NCI-H1694 treated with DMSO at 0.1 percent for 48 hours (cell line): ENCODE measurements around the gene PDE5A.
A peak's percentile ranks its signal among the peaks of the same experiment; 100 is the strongest.
"Not testable (repeated sequence)": the region's sequence is repeated elsewhere in the genome, so short reads cannot be mapped to it uniquely, and the experiment has no call there.

Experiments used
- DNase-seq: peaks from one replicate; lab custom pipeline; 2025; lab: John Stamatoyannopoulos, UW

Gene PDE5A

GRCh38 chr4:119470021-119470736, 158.4 kb downstream of the PDE5A start:
- not testable (repeated sequence) for DNase-seq

- DNase-seq, result not testable (repeated sequence)
Measured at GRCh38 chr4:119469039-119469438, 159.6 kb downstream of the PDE5A start.

DNA sequence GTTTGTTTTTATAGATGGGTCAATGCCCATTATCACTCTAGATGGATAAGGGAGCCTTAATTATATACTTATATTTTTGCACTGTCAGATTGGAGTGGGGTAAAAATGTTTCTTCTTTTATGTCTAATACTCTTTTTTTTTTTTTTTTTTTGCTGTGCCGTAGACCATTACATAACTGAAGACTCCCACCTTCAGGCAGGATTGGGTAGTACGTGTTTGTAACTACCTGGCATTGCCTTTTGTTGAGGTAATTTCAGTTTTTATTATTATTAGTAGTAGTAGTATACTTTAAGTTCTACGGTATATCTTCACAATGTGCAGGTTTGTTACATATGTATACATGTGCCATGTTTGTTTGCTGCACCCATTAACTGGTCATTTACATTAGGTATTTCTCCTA, 165.9 kb downstream of the PDE5A start:
- not testable (repeated sequence) for DNase-seq

DNA sequence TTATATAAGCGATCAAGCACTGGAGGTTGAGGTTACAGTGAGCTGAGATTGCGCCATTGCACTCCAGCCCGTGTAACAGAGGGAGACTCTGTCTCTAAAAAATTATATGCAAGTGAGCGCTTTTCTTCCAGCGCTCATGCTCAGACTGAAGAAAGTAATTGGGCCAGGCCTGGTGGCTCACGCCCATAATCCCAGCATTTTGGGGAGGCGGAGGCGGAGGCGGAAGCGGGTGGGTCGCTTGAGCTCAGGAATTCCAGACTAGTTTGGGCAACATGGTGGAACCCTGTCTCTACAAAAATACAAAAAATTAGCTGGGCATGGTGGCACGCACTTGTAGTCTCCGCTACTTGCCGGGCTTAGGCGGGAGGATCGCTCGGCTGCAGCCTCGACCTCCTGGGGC, 172.9 kb downstream of the PDE5A start:
- DNase-seq, result not testable (repeated sequence)

GRCh38 chr4:119454491-119455270, 173.9 kb downstream of the PDE5A start:
- DNase-seq, result peak; percentile 71

DNA sequence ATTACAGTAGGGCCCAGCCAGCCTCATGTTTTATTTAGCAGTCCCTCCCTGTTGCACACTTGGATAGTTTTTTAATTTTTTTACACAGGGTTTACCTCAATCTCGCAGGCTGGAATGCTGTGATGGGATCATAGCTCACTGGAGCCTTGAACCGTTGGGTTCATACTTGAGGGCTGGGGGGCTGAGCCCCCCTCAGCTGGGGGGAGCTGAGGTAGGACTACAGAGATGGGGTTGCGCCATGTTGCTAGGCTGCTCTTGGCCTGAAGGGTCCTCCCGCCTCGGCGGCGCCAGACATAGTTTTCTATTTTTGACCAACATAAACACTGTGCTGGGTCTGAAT, 174.5 kb downstream of the PDE5A start:
- DNase-seq, result not testable (repeated sequence)

GRCh38 chr4:119453286-119453685, 175.3 kb downstream of the PDE5A start:
- DNase-seq, result not testable (repeated sequence)

DNA sequence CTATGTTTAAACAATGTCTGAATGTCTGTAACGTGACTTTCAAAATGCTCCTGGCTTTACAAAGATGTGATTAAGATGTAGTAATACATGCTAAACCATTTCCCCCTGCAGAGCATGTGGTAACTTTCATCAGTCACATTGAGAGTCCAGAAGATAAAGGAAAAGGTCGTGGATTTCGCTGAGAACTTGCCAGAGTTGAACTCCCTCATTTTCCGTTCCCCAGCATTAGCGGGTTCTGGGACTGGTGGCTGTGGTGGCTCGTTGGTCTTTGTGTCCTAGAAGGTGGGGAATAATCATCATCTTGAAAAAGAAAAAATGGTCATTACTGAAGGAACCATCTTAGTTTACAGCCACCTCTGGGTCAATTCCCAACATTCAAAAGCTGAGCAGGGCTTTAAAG, 178.8 kb downstream of the PDE5A start:
- DNase-seq, result not testable (repeated sequence)
